AG20443 (cell line): Measurements from ENCODE around the gene PRLHR.

Experiments
- DNase-seq: peaks from one replicate; pipeline ENCODE4 v3.0.0; 2012; ENCODE audit warnings: low spot score, mixed read lengths

PRLHR gene

GRCh38 chr10:118563373-118563890 is 32.0 kb downstream of the PRLHR start:
- DNase-seq, result no peak

GRCh38 chr10:118562851-118563250 is 32.6 kb downstream of the PRLHR start:
- no peak for DNase-seq

GRCh38 chr10:118557946-118558345 is 37.5 kb downstream of the PRLHR start:
- no peak for DNase-seq

GRCh38 chr10:118551535-118552100 is 43.8 kb downstream of the PRLHR start:
- no peak for DNase-seq

- DNase-seq, result no peak
Observed at GRCh38 chr10:118547282-118547681, 48.2 kb downstream of the PRLHR start.

- DNase-seq, result no peak
Observed at GRCh38 chr10:118546479-118546878, 49.0 kb downstream of the PRLHR start.

GRCh38 chr10:118545381-118545780 is 50.1 kb downstream of the PRLHR start:
- DNase-seq, result no peak

GRCh38 chr10:118544401-118544948 is 51.0 kb downstream of the PRLHR start:
- DNase-seq, result no peak

GRCh38 chr10:118543714-118544400 is 51.6 kb downstream of the PRLHR start:
- peak; percentile 83 for DNase-seq

- no peak for DNase-seq
Observed at GRCh38 chr10:118542745-118543144, 52.7 kb downstream of the PRLHR start.

- DNase-seq, result no peak
Observed at GRCh38 chr10:118542205-118542604, 53.2 kb downstream of the PRLHR start.

- no peak for DNase-seq
Observed at GRCh38 chr10:118541718-118542117, 53.7 kb downstream of the PRLHR start.
